ENCODE data around the gene WNT2B. TPM values are rescaled to one million over a fixed set of nuclear protein-coding genes. Genes with fewer than 3 reads are reported as not detected.

Gene WNT2B
- total RNA-seq, result 4.6 and 5.7 TPM in 2 replicates

DNA sequence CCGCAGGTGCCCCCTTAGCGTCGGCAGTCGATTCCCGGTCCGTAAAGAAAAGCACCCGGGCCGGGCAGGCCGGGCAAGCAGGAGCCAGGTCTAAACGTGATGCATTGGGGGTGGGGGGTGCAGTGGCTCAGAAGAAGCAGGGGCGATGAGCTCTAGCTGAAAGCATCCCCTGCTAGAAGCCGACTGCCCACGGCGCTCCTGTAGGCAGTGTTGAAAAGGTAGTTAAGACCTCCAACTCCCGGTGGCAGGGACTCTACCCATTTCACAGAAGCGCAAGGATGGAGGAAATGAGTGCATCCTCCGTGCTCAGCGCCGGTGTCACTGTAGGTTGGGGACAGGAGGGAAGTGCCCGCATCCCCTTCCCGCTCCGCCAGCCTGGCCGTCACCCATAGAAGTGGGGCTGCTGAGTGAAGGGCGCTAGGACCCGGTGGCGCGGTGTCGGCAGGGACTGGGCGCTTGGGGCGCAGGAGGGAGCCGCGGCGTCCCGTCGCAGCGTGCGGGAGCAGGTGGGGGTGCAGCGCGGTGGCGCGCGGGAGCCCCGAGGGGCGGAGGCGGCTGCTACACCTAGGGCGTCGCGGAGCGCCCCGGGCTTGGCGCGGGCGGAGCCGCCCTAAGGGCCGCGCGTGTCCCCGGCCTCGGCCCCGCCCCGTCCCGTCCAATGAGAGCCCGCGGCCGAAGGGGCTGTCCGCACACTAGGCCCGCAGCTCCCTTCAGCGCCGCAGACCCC, at the start of gene WNT2B:
WNT2B (plus strand) TSS at position 688 of the 727 bp plus-strand sequence. CDS start 298 bp downstream, outside the sequence.

Other genes with a start within 250 kb of the WNT2B start
- gene CTTNBP2NL, start 112.8 kb upstream of the WNT2B start, total RNA-seq, result 4.9 and 8.4 TPM in 2 replicates
- gene ST7L, start 110.2 kb downstream of the WNT2B start, total RNA-seq, result 11.0 and 12.8 TPM in 2 replicates
- 189 and 196 TPM in 2 replicates for gene CAPZA1, start 110.9 kb downstream of the WNT2B start, total RNA-seq
- gene MOV10, start 165.7 kb downstream of the WNT2B start, total RNA-seq, result 42.4 and 44.9 TPM in 2 replicates
- 406 and 506 TPM in 2 replicates for gene RHOC, start 198.2 kb downstream of the WNT2B start, total RNA-seq
- 0.26 and 0.63 TPM in 2 replicates for gene PPM1J, start 206.4 kb downstream of the WNT2B start, total RNA-seq